Measurements from ENCODE around the gene MFAP4. TPM values are rescaled to one million over a fixed set of nuclear protein-coding genes. Genes with fewer than 3 reads are reported as not detected.

Gene MFAP4
- total RNA-seq, 1 donor = 89.6 TPM

- peak overlapping the region; percentile 78 for H3K4me3 ChIP-seq (ENCODE audit: low read depth, low read length)
- DNase-seq (ENCODE audit: low read depth) = no peak
- TF ChIP-seq CTCF (IDR thresholded peaks at IDR 0.05; ENCODE audit: insufficient read depth, low read length) = no peak
Observed at GRCh38 chr17:19385521-19385983, 1.4 kb downstream of the MFAP4 start.

DNA sequence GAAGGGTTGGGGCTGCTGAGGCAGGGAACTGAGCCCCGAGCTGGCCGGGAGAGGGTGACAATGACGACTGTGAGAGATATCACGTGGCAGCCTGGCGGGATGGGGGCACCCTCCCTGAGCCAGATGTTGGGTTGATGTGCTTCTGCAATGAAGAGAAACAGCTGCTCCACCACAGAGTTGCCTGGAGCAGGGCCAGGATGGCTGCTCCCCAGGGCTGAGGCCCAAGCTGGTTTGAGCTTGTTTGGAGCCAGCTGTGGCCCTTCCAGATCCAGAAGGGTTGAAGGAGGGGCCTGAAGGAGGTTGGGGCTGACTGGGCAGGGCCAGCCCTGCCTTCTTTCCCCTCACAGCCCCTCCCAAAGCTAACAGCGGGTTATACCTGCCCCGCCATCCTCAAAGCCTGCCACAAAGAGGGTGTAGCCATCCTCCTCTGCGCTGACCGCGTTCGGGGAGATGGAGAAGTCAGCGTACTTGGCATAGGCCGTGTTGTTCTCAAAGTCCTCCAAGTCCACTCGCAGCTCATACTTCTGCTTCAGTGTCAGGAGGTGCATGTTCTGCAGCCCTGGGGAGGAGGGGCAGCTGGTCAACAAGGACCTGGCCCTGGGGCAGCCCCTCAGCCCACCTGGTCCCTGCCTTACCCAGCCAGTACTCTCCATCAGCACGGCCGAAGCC, 2.1 kb downstream of the MFAP4 start:
- DNase-seq (ENCODE audit: low read depth) = peak; percentile 98
- no peak for TF ChIP-seq CTCF (IDR thresholded peaks at IDR 0.05; ENCODE audit: insufficient read depth, low read length)

GRCh38 chr17:19383681-19384470, 3.1 kb downstream of the MFAP4 start:
- no peak for TF ChIP-seq CTCF (IDR thresholded peaks at IDR 0.05; ENCODE audit: insufficient read depth, low read length)
- DNase-seq (ENCODE audit: low read depth) = peak; percentile 35
- H3K4me3 ChIP-seq (ENCODE audit: low read depth, low read length) = peak overlapping the region; percentile 28

More for the DNA sequence above, 2.1 kb downstream of the MFAP4 start:
- peak overlapping the region; percentile 78 for H3K4me3 ChIP-seq (ENCODE audit: low read depth, low read length)

DNA sequence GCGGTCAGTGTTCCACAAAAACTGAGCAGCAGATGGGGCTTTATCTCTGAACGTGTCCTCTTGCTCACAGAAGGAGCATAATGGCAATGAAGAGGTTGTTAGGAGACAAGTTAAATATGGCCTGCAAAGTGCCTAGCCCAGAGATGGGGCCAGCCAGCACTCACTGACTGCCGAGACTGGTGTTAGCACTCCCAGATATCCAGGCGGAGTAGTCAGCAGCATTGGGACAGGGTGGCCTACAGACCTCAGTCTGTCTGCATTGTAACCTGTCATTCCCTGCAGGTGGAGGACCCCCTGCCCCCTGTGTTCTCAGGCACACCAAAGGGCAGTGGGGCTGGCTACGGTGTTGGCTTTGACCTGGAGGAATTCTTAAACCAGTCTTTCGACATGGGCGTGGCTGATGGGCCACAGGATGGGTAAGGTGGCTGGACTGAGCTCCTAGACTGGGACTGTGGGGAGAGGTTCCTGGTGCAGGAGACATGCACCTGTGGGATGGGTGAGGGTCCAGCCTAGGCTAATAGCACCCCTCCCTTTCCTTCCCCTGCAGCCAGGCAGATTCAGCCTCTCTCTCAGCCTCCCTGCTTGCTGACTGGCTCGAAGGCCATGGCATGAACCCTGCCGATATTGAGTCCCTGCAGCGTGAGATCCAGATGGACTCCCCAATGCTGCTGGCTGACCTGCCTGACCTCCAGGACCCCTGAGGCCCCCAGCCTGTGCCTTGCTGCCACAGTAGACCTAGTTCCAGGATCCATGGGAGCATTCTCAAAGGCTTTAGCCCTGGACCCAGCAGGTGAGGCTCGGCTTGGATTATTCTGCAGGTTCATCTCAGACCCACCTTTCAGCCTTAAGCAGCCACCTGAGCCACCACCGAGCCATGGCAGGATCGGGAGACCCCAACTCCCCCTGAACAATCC, 4.2 kb downstream of the MFAP4 start:
- no peak overlapping the region for H3K4me3 ChIP-seq (ENCODE audit: low read depth, low read length)
- no peak for DNase-seq (ENCODE audit: low read depth)
- no peak for TF ChIP-seq CTCF (IDR thresholded peaks at IDR 0.05; ENCODE audit: insufficient read depth, low read length)

GRCh38 chr17:19381741-19382444, 5.1 kb downstream of the MFAP4 start:
- no peak for TF ChIP-seq CTCF (IDR thresholded peaks at IDR 0.05; ENCODE audit: insufficient read depth, low read length)
- no peak for DNase-seq (ENCODE audit: low read depth)
- H3K4me3 ChIP-seq (ENCODE audit: low read depth, low read length) = no peak overlapping the region

GRCh38 chr17:19381361-19381740, 5.6 kb downstream of the MFAP4 start:
- no peak overlapping the region for H3K4me3 ChIP-seq (ENCODE audit: low read depth, low read length)
- TF ChIP-seq CTCF (IDR thresholded peaks at IDR 0.05; ENCODE audit: insufficient read depth, low read length) = no peak
- DNase-seq (ENCODE audit: low read depth) = no peak

Measured in fibroblast of the aortic adventitia (primary cell).